Measurements from ENCODE around the gene RGS13.

RGS13 gene

DNA sequence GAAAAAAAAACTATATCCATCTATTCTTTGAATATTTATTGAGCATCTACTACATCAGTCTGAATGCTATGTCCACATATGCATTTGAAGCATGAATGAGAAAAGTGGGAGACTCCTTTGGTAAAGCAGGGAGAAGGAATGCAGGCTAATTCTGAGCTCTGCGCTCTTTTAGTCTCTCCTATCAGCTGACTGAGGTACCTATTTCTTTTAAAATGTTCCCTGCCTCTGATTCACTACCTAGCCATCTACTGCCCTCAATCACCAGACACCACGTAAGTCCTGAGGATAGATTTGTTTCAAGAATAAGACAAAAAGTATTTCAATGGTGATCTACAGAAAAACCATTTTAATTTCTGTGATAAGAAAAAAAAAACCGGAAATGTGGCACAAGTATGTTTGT, 3.8 kb upstream of the RGS13 start:
- no peak for DNase-seq (ENCODE audit: low read depth)
- no peak overlapping the region for H3K4me3 ChIP-seq (ENCODE audit: low read length)
- TF ChIP-seq CTCF (conservative IDR thresholded peaks at IDR 0.05; ENCODE audit: low read length) = no peak

DNA sequence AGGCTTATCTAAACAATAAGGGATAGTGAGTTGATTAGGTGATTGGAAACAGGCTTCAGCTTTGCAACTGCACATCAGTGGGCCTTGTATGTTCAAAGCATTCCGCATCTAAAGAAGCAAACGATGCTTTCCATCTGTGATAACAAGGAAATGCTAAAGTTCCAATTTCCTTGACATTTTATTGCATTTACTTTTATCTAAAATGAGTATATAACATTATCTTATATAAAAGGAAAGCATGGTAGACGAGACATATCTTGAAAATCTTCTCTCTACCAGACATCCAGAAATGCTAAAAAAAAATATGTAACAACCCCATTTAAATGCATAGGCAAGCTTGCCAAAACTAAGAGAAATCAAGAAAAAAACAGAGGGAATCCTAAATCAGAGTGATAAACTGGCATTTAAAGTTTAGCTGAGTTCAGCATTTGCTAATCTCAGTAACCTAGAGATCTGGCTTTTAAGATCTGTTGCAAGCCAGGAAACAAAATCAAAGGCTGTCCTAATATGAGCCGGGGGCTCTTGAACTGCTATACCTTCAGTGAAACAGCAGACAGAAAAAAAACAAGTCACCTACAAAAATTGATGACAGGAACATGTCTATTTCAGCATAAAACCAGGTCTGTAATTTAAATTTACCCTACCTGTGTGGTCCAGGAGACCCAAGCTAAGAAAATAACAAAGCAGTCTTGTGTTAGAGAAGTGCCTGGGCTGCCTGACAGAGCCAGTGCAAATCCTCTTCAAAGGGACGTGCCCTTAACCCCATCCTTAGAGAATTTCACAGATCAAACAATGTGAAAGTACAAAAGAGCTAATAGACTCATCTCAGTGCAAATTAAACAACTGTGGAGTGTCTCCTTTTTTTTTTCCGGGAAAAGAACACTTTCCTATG, 3.1 kb upstream of the RGS13 start:
- no peak overlapping the region for H3K4me3 ChIP-seq (ENCODE audit: low read length)

DNA sequence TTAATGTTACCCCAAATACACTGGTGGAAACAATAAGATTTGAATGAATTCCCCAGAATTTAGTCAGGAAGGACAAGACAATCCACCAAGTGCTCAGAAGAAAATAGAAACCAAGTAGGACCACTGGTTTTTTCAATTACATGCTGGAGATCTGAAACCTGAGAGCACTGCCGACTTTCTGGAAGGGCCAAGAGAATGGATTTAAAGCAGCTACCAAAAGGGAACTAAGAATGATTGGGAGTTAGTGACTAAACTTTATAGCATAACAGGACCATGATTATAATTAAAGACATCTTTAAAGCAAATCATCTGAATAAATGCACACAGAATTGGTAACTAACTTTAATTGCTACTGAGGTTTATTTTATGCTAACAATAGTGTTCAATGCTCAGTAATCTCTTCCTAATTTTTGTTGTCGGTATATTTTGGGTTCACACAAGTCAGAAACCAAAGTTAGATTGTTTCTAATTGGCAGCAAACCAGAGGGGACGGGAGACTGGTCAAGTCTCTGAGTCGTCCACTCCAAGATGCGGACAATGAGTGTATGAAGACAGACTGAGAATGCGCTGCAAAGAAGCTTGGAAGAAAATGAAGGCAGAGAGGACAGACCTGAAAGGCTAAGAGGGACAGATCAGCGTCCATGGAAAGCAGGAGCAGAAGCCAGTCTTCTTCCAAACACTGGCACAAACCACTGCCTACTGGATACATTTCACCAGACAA, 2.3 kb upstream of the RGS13 start:
- no peak for TF ChIP-seq CTCF (conservative IDR thresholded peaks at IDR 0.05; ENCODE audit: low read length)
- no peak for DNase-seq (ENCODE audit: low read depth)
- no peak overlapping the region for H3K4me3 ChIP-seq (ENCODE audit: low read length)

More for the DNA sequence above, 3.1 kb upstream of the RGS13 start:
- no peak for TF ChIP-seq CTCF (conservative IDR thresholded peaks at IDR 0.05; ENCODE audit: low read length)
- DNase-seq (ENCODE audit: low read depth) = no peak

DNA sequence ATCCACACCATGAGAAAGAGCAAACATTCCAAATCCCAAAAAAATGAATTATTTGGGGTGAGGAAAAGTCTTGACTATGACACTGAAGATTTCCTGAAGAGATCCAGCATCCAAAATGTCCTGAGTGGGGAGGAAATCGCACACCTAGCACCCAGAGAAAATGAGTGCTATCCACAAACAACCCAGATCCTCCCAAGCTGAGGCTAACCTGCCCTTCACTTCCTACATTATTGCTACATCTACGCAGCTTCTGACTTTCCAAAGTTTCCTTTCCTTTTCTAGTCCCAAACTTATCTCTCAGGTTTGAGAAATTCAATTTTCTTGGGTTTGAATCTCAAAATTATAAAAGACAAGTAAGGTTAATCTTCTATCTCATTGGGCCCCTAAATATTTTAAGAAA, 906 bp upstream of the RGS13 start:
- DNase-seq (ENCODE audit: low read depth) = no peak
- no peak overlapping the region for H3K4me3 ChIP-seq (ENCODE audit: low read length)

GRCh38 chr1:192639607-192640368, 3.8 kb downstream of the RGS13 start:
- DNase-seq (ENCODE audit: low read depth) = peak; percentile 26
- H3K4me3 ChIP-seq (ENCODE audit: low read length) = no peak overlapping the region
- TF ChIP-seq CTCF (conservative IDR thresholded peaks at IDR 0.05; ENCODE audit: low read length) = no peak

More for the DNA sequence above, 906 bp upstream of the RGS13 start:
- TF ChIP-seq CTCF (conservative IDR thresholded peaks at IDR 0.05; ENCODE audit: low read length) = no peak

DNA sequence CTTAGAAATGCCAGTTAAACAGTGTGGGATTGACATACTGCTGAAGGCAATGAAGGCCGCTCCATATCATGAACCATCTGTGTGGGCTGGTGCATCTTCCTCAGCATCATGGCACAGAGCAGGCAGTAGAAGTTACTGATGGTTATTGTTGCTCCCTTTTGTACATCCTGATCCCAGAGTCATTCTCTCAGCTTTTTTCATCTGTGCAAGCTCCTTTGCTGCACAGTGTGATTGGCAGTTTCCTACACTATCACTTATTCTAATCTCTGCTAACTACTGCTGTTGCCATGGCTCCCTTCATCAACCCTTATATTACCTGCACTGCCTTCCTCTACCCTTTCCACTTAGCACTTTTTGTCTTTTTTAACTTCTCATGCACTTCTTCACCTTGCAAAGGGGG, 16.2 kb downstream of the RGS13 start:
- DNase-seq (ENCODE audit: low read depth) = no peak

More for the DNA sequence above, 16.2 kb downstream of the RGS13 start:
- no peak overlapping the region for H3K4me3 ChIP-seq (ENCODE audit: low read length)
- TF ChIP-seq CTCF (conservative IDR thresholded peaks at IDR 0.05; ENCODE audit: low read length) = no peak
